ENCODE results near the gene COBL. TPM values are rescaled to one million over a fixed set of nuclear protein-coding genes. Genes with fewer than 3 reads are reported as not detected.

Gene COBL
- total and polyA plus RNA-seq, 2 experiments from 2014 or later, result not detected

- TF ChIP-seq EZH2phosphoT487 (IDR thresholded peaks at IDR 0.05; ENCODE audit: insufficient read depth, low read depth) (no peak), EZH2 (IDR thresholded peaks at IDR 0.05; ENCODE audit: insufficient read depth, poor library complexity, severe bottlenecking) (no peak)
- Histone ChIP-seq H3K79me2 (ENCODE audit: insufficient read depth) (no peaks in the 10 kb centered on the region), H2AFZ (no peak overlapping the region), H4K20me1 (ENCODE audit: insufficient read depth) (no peaks in the 10 kb centered on the region), H3K9me2 (ENCODE audit: insufficient read depth) (no peaks in the 10 kb centered on the region), H3K27me3 (replicated peaks; ENCODE audit: insufficient read depth) (no peaks in the 10 kb centered on the region), H3F3A (ENCODE audit: insufficient read depth) (no peaks in the 10 kb centered on the region), H3K27ac (no peak overlapping the region), H3K36me3 (ENCODE audit: low read depth) (no peaks in the 10 kb centered on the region), H3K4me3 (no peak overlapping the region), H3K4me1 (ENCODE audit: insufficient read depth) (no peaks in the 10 kb centered on the region), H3K4me2 (ENCODE audit: unreplicated experiment) (no peak overlapping the region), H3K9ac (no peak overlapping the region), H3K9me3 (ENCODE audit: low read depth) (no peaks in the 10 kb centered on the region)
- WGBS, 2 experiments (ENCODE audit: low coverage in 1 of 2, low lambda C conversion rate in 2 of 2, missing lambda C conversion rate in 2 of 2), result 11 to 12% methylated on average over 3 of the region's 3 CpGs
- in situ Hi-C loops (cut with MboI), result no loop called here
- DNase-seq, result no peak
These were observed 36.5 kb downstream of the COBL start for GRCh38 chr7:51280156-51280555.

- WGBS, 2 experiments (ENCODE audit: low coverage in 1 of 2, low lambda C conversion rate in 2 of 2, missing lambda C conversion rate in 2 of 2), result 20 to 27% methylated on average over 6 of the region's 6 CpGs
- DNase-seq, result no peak
- no peaks in the 10 kb centered on the region for H4K20me1 ChIP-seq (ENCODE audit: insufficient read depth)
- H3K4me3 ChIP-seq, result no peak overlapping the region
- TF ChIP-seq EZH2 (IDR thresholded peaks at IDR 0.05; ENCODE audit: insufficient read depth, poor library complexity, severe bottlenecking) (no peak), EZH2phosphoT487 (IDR thresholded peaks at IDR 0.05; ENCODE audit: insufficient read depth, low read depth) (no peak)
- no peaks in the 10 kb centered on the region for H3K9me3 ChIP-seq (ENCODE audit: low read depth)
- H2AFZ ChIP-seq, result no peak overlapping the region
- no peak overlapping the region for H3K9ac ChIP-seq
- no peaks in the 10 kb centered on the region for H3K36me3 ChIP-seq (ENCODE audit: low read depth)
- in situ Hi-C loops (cut with MboI), result no loop called here
- no peaks in the 10 kb centered on the region for H3K79me2 ChIP-seq (ENCODE audit: insufficient read depth)
- H3K27me3 ChIP-seq (replicated peaks; ENCODE audit: insufficient read depth), result no peaks in the 10 kb centered on the region
- H3K4me2 ChIP-seq (ENCODE audit: unreplicated experiment), result no peak overlapping the region
- H3K9me2 ChIP-seq (ENCODE audit: insufficient read depth), result no peaks in the 10 kb centered on the region
- H3K4me1 ChIP-seq (ENCODE audit: insufficient read depth), result no peaks in the 10 kb centered on the region
- H3K27ac ChIP-seq, result no peak overlapping the region
- no peaks in the 10 kb centered on the region for H3F3A ChIP-seq (ENCODE audit: insufficient read depth)
These were observed 37.1 kb downstream of the COBL start for GRCh38 chr7:51279391-51280023.

- H2AFZ ChIP-seq, result no peak overlapping the region
- in situ Hi-C loops (cut with MboI), result no loop called here
- H3K4me2 ChIP-seq (ENCODE audit: unreplicated experiment), result no peak overlapping the region
- no peaks in the 10 kb centered on the region for H3F3A ChIP-seq (ENCODE audit: insufficient read depth)
- H4K20me1 ChIP-seq (ENCODE audit: insufficient read depth), result no peaks in the 10 kb centered on the region
- DNase-seq, result no peak
- WGBS, 2 experiments (ENCODE audit: low coverage in 1 of 2, low lambda C conversion rate in 2 of 2, missing lambda C conversion rate in 2 of 2), result 28 to 32% methylated on average over 6 of the region's 6 CpGs
- no peaks in the 10 kb centered on the region for H3K9me3 ChIP-seq (ENCODE audit: low read depth)
- H3K79me2 ChIP-seq (ENCODE audit: insufficient read depth), result no peaks in the 10 kb centered on the region
- H3K9me2 ChIP-seq (ENCODE audit: insufficient read depth), result no peaks in the 10 kb centered on the region
- H3K36me3 ChIP-seq (ENCODE audit: low read depth), result no peaks in the 10 kb centered on the region
- no peaks in the 10 kb centered on the region for H3K4me1 ChIP-seq (ENCODE audit: insufficient read depth)
- H3K4me3 ChIP-seq, result no peak overlapping the region
- H3K27ac ChIP-seq, result no peak overlapping the region
- TF ChIP-seq EZH2 (IDR thresholded peaks at IDR 0.05; ENCODE audit: insufficient read depth, poor library complexity, severe bottlenecking) (no peak), EZH2phosphoT487 (IDR thresholded peaks at IDR 0.05; ENCODE audit: insufficient read depth, low read depth) (no peak)
- H3K27me3 ChIP-seq (replicated peaks; ENCODE audit: insufficient read depth), result no peaks in the 10 kb centered on the region
- H3K9ac ChIP-seq, result no peak overlapping the region
These were observed 37.8 kb downstream of the COBL start for GRCh38 chr7:51278797-51279196.

- H3K9me2 ChIP-seq (ENCODE audit: insufficient read depth), result no peaks in the 10 kb centered on the region
- TF ChIP-seq EZH2 (IDR thresholded peaks at IDR 0.05; ENCODE audit: insufficient read depth, poor library complexity, severe bottlenecking) (no peak), EZH2phosphoT487 (IDR thresholded peaks at IDR 0.05; ENCODE audit: insufficient read depth, low read depth) (no peak)
- DNase-seq, result no peak
- H3K79me2 ChIP-seq (ENCODE audit: insufficient read depth), result no peaks in the 10 kb centered on the region
- no peak overlapping the region for H3K9ac ChIP-seq
- no peaks in the 10 kb centered on the region for H3K9me3 ChIP-seq (ENCODE audit: low read depth)
- no peak overlapping the region for H3K4me3 ChIP-seq
- no peak overlapping the region for H2AFZ ChIP-seq
- H3K4me2 ChIP-seq (ENCODE audit: unreplicated experiment), result no peak overlapping the region
- no peaks in the 10 kb centered on the region for H3K4me1 ChIP-seq (ENCODE audit: insufficient read depth)
- in situ Hi-C loops (cut with MboI), result no loop called here
- 48 to 58% methylated on average over 5 of the region's 5 CpGs for WGBS, 2 experiments (ENCODE audit: low coverage in 1 of 2, low lambda C conversion rate in 2 of 2, missing lambda C conversion rate in 2 of 2)
- no peaks in the 10 kb centered on the region for H4K20me1 ChIP-seq (ENCODE audit: insufficient read depth)
- no peaks in the 10 kb centered on the region for H3K36me3 ChIP-seq (ENCODE audit: low read depth)
- no peak overlapping the region for H3K27ac ChIP-seq
- no peaks in the 10 kb centered on the region for H3F3A ChIP-seq (ENCODE audit: insufficient read depth)
- no peaks in the 10 kb centered on the region for H3K27me3 ChIP-seq (replicated peaks; ENCODE audit: insufficient read depth)
These were observed 39.6 kb downstream of the COBL start for GRCh38 chr7:51276967-51277366.

Data from GM23248 (cell line).